K562 (cell line): ENCODE results near the gene VSIG2. TPM values are rescaled to one million over a fixed set of nuclear protein-coding genes. Genes with fewer than 3 reads are reported as not detected.

ENCODE experiments used
- ARNT ChIP-seq, 2 experiments: fragments of 450-650 bp; IDR thresholded peaks; 2 replicates each; pipeline ENCODE4 v1.6.1; 2016; ENCODE audit warnings: mild to moderate bottlenecking in 1 of 2
- BCOR ChIP-seq: fragments of 450-650 bp; IDR thresholded peaks from 2 replicates; pipeline ENCODE4 v1.6.1; 2016
- COPS2 ChIP-seq: fragments of 450-650 bp; conservative IDR thresholded peaks from 2 replicates; pipeline ENCODE4 v1.6.1; 2016; ENCODE audit warnings: mild to moderate bottlenecking, moderate library complexity
- CXXC5 ChIP-seq: fragments of 250-450 bp; sonication (Bioruptor Pico); IDR thresholded peaks from 2 replicates; pipeline ENCODE4 v1.8.0; 2022; ENCODE audit warnings: inconsistent platforms, mild to moderate bottlenecking, moderate library complexity
- DMBX1 ChIP-seq: fragments of 250-450 bp; sonication (Bioruptor Pico); IDR thresholded peaks from 2 replicates; pipeline ENCODE4 v1.8.0; 2022; ENCODE audit warnings: inconsistent platforms, mild to moderate bottlenecking, moderate library complexity, borderline replicate concordance
- FOXP1 ChIP-seq: sonication (generic); formaldehyde crosslinking; IDR thresholded peaks from 2 replicates; pipeline ENCODE4 v1.8.0; 2022; ENCODE audit warnings: mild to moderate bottlenecking, missing genetic modification reagents
- HDAC2 ChIP-seq: fragments of 450-650 bp; IDR thresholded peaks from 2 replicates; pipeline ENCODE4 v1.6.1; 2016; ENCODE audit warnings: mild to moderate bottlenecking
- MAFF ChIP-seq: IDR thresholded peaks from 2 replicates; pipeline ENCODE4 v1.6.1; 2012; ENCODE audit warnings: low read length, improper control_type of control experiment
- NRF1 ChIP-seq, 2 experiments: fragments of 450-650 bp; IDR thresholded peaks in 1 of 2; conservative IDR thresholded peaks in 1 of 2; 2 replicates each; pipeline ENCODE4 v1.6.1; 2014; ENCODE audit warnings: mild to moderate bottlenecking in 2 of 2
- POLR2G ChIP-seq: fragments of 200-400 bp; formaldehyde crosslinking; IDR thresholded peaks from 2 replicates; pipeline ENCODE4 v1.6.1; 2017; ENCODE audit warnings: low read depth, mild to moderate bottlenecking, antibody characterized with exemption, low read length, moderate library complexity
- U2AF1 ChIP-seq: fragments of 200-400 bp; formaldehyde crosslinking; optimal IDR thresholded peaks from 2 replicates; pipeline ENCODE3; 2017; ENCODE audit warnings: mild to moderate bottlenecking, low read depth, low read length, moderate library complexity
- ZBTB7A ChIP-seq: IDR thresholded peaks from 2 replicates; pipeline ENCODE4 v1.6.1; 2011; ENCODE audit warnings: low read depth, mild to moderate bottlenecking, low read length, moderate library complexity, borderline replicate concordance; ENCODE audit not compliant: control insufficient read depth
- ZNF561 ChIP-seq: fragments of 450-650 bp; formaldehyde crosslinking; conservative IDR thresholded peaks from 2 replicates; pipeline ENCODE4 v1.4.0; 2020; ENCODE audit warnings: mild to moderate bottlenecking, moderate library complexity
- polyA plus RNA-seq, 8 experiments: library from polyadenylated mRNA; depleted of rRNA in 4 of 8; stranded (reverse) in 5 of 8; unstranded in 3 of 8; fragments of >200 nt; fragmentation: Nextera tagmentation in 2 of 8; fragmentation: Illumina TruSeq in 1 of 8; extraction: Ambion mirVana in 2 of 8; extraction: Trizol in 1 of 8; gene quantifications; 2 replicates each; pipeline versions ENCODE4 v1.2.1 to v1.2.3, GENCODE V29; 2011 to 2014; ENCODE audit warnings: inconsistent platforms in 1 of 8, missing spikeins in 1 of 8
- total RNA-seq, 7 experiments: library from RNA; depleted of rRNA in 6 of 7; stranded (reverse); fragments of >200 nt in 6 of 7; fragmentation: Illumina TruSeq in 2 of 7; extraction: Trizol in 2 of 7; gene quantifications; 2 replicates each; pipeline versions ENCODE4 v1.2.1 to v1.2.3, GENCODE V29; 2011 to 2021; ENCODE audit warnings: low replicate concordance in 1 of 7
- TF ChIP-seq, protein P1 (sequence below): fragments of 200-800 bp; sonication (Bioruptor generic); IDR thresholded peaks from 2 replicates; pipeline ENCODE4 v1.6.1; 2017; ENCODE audit warnings: missing genetic modification characterization, missing compliant biosample characterization
- TF ChIP-seq, protein P2 (sequence below): sonication (generic); formaldehyde crosslinking; IDR thresholded peaks from 2 replicates; pipeline ENCODE4 v1.9.0; 2022; ENCODE audit warnings: mild to moderate bottlenecking, missing genetic modification reagents
- TF ChIP-seq, protein P3 (sequence below), 2 experiments: fragments of 450-650 bp; IDR thresholded peaks; 2 replicates each; pipeline ENCODE4 v1.6.1; 2016
- TF ChIP-seq, protein P4 (sequence below): fragments of 450-650 bp; formaldehyde crosslinking; IDR thresholded peaks from 2 replicates; pipeline ENCODE4 v1.4.0; 2020; ENCODE audit warnings: mild to moderate bottlenecking, moderate library complexity
- TF ChIP-seq, protein P5 (sequence below): fragments of 450-650 bp; IDR thresholded peaks from 2 replicates; pipeline ENCODE4 v1.6.1; 2016; ENCODE audit warnings: low read depth, mild to moderate bottlenecking, moderate library complexity
- TF ChIP-seq, protein P6 (sequence below): fragments of 250-450 bp; sonication (Bioruptor Pico); IDR thresholded peaks from 2 replicates; pipeline ENCODE4 v1.8.0; 2021; ENCODE audit warnings: mild to moderate bottlenecking, moderate library complexity

The VSIG2 gene
- total and polyA plus RNA-seq, 9 of the 15 experiments (the other 6 are each of a cell fraction or from before 2014, with no cell fraction given): not detected

DNA sequence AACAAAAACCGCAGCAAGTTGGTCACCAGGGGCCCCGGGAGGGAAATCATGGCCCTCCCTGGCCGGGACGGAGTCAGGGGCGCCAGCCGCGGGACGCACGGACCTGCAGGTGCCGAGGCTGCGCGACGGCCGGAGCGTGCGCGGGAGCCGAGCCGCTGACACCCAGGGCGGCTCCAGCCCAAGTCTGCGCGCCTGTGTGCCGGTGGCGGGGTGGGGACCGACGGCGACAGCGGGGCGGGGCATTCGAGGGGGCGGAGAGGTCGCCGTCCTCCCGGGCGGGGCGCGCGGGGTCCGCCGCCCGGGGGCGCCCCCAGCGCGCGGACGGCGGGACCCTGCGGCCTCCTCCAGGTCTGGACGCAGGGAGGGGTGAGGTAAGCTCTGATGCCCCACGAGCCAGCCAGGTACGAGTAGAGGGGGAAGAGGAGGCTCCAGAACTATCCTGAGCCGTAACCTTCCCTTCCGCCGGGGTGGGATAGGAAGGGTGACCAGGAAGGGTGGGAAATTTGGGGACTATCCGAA lies 10.1 kb upstream of the VSIG2 start, which contains the start of gene ESAM (continued):
- TF ChIP-seq, protein P1, sequence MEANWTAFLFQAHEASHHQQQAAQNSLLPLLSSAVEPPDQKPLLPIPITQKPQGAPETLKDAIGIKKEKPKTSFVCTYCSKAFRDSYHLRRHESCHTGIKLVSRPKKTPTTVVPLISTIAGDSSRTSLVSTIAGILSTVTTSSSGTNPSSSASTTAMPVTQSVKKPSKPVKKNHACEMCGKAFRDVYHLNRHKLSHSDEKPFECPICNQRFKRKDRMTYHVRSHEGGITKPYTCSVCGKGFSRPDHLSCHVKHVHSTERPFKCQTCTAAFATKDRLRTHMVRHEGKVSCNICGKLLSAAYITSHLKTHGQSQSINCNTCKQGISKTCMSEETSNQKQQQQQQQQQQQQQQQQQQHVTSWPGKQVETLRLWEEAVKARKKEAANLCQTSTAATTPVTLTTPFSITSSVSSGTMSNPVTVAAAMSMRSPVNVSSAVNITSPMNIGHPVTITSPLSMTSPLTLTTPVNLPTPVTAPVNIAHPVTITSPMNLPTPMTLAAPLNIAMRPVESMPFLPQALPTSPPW (CRISPR knock-in tag): peak; percentile 59
- peak; percentile 86 for TF ChIP-seq ZBTB7A
- no peak for TF ChIP-seq HDAC2
- TF ChIP-seq, protein P2, sequence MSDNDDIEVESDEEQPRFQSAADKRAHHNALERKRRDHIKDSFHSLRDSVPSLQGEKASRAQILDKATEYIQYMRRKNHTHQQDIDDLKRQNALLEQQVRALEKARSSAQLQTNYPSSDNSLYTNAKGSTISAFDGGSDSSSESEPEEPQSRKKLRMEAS (CRISPR knock-in tag): peak; percentile 35; the same call in 1 of the 2 replicates
- no peak for TF ChIP-seq ZNF561 (CRISPR knock-in tag)
- TF ChIP-seq, protein P3, sequence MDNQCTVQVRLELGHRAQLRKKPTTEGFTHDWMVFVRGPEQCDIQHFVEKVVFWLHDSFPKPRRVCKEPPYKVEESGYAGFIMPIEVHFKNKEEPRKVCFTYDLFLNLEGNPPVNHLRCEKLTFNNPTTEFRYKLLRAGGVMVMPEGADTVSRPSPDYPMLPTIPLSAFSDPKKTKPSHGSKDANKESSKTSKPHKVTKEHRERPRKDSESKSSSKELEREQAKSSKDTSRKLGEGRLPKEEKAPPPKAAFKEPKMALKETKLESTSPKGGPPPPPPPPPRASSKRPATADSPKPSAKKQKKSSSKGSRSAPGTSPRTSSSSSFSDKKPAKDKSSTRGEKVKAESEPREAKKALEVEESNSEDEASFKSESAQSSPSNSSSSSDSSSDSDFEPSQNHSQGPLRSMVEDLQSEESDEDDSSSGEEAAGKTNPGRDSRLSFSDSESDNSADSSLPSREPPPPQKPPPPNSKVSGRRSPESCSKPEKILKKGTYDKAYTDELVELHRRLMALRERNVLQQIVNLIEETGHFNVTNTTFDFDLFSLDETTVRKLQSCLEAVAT (IDR thresholded peaks at IDR 0.05): no peak
- peak; percentile 85 to 87 for TF ChIP-seq NRF1 (conservative IDR thresholded peaks at IDR 0.05 in 1 of 2, IDR thresholded peaks at IDR 0.05 in 1 of 2)
- no peak for TF ChIP-seq ARNT (IDR thresholded peaks at IDR 0.05)
- TF ChIP-seq DMBX1: no peak
- TF ChIP-seq FOXP1 (CRISPR knock-in tag): no peak
- TF ChIP-seq BCOR: no peak
- TF ChIP-seq POLR2G: peak; percentile 64
- no peak for TF ChIP-seq MAFF
- TF ChIP-seq CXXC5 (CRISPR knock-in tag): peak; percentile 17; the same call in 1 of the 2 replicates
- TF ChIP-seq U2AF1: no peak
- no peak for TF ChIP-seq COPS2
- TF ChIP-seq, protein P4, sequence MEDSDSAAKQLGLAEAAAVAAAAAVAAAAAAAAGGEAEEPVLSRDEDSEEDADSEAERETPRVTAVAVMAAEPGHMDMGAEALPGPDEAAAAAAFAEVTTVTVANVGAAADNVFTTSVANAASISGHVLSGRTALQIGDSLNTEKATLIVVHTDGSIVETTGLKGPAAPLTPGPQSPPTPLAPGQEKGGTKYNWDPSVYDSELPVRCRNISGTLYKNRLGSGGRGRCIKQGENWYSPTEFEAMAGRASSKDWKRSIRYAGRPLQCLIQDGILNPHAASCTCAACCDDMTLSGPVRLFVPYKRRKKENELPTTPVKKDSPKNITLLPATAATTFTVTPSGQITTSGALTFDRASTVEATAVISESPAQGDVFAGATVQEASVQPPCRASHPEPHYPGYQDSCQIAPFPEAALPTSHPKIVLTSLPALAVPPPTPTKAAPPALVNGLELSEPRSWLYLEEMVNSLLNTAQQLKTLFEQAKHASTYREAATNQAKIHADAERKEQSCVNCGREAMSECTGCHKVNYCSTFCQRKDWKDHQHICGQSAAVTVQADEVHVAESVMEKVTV: no peak
- TF ChIP-seq, protein P5, sequence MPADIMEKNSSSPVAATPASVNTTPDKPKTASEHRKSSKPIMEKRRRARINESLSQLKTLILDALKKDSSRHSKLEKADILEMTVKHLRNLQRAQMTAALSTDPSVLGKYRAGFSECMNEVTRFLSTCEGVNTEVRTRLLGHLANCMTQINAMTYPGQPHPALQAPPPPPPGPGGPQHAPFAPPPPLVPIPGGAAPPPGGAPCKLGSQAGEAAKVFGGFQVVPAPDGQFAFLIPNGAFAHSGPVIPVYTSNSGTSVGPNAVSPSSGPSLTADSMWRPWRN: no peak
- TF ChIP-seq, protein P6, sequence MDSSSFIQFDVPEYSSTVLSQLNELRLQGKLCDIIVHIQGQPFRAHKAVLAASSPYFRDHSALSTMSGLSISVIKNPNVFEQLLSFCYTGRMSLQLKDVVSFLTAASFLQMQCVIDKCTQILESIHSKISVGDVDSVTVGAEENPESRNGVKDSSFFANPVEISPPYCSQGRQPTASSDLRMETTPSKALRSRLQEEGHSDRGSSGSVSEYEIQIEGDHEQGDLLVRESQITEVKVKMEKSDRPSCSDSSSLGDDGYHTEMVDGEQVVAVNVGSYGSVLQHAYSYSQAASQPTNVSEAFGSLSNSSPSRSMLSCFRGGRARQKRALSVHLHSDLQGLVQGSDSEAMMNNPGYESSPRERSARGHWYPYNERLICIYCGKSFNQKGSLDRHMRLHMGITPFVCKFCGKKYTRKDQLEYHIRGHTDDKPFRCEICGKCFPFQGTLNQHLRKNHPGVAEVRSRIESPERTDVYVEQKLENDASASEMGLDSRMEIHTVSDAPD (CRISPR knock-in tag): no peak
